HCT116 (cell line): ENCODE results near the gene IKZF3. TPM values are rescaled to one million over a fixed set of nuclear protein-coding genes. Genes with fewer than 3 reads are reported as not detected.

Experiments
- ATAC-seq: fragments of 200-7000 bp; cut with Tn5 transposase; 2 replicates; pipeline ENCODE4 v1.9.1; 2020; ENCODE audit warnings: mild to moderate bottlenecking, moderate library complexity
- BruUV-seq: library from RNA; stranded (reverse); fragments of 400-500 nt; replicated peaks from 2 replicates; lab custom pipeline; 2021; lab: Mats Ljungman, UMichigan
- CTCF ChIA-PET: fragments of 300-600 bp; sonication (Branson Sonifier 250); formaldehyde crosslinking; loops from one replicate; lab custom pipeline; 2021; ENCODE audit warnings: antibody characterized with exemption; lab: Charles Lee
- POLR2A ChIA-PET: fragments of 300-600, 350-600 bp; sonication (Branson Sonifier 250); formaldehyde crosslinking; loops from one replicate; lab custom pipeline; 2021; ENCODE audit warnings: antibody characterized with exemption; lab: Charles Lee
- RAD21 ChIA-PET, 2 experiments: fragments of 300-600 bp; sonication (Branson Sonifier 250); formaldehyde crosslinking; loops; one replicate each; lab custom pipeline; 2023; ENCODE audit warnings: low total read pairs in 2 of 2; ENCODE audit not compliant: uncharacterized antibody in 2 of 2, unreplicated experiment in 2 of 2, low non-redundant PET in 1 of 2; lab: Charles Lee
- DNase-seq: peaks from one replicate; pipeline ENCODE4 v3.0.0-alpha.2; 2010; ENCODE audit warnings: low read depth, low spot score
- H2AFZ ChIP-seq: fragments of 200-600 bp; shearing (Covaris generic), sonication (generic); 2 replicates; pipeline ENCODE4 v1.6.1; 2017; ENCODE audit warnings: low read depth, mixed run types, mixed read lengths, antibody characterized with exemption, low read length; ENCODE audit not compliant: poor library complexity, severe bottlenecking
- H3K27ac ChIP-seq: 2 replicates; pipeline ENCODE4 v1.5.1; 2012; ENCODE audit warnings: low read depth, low read length
- H3K27me3 ChIP-seq: fragments of 200-600 bp; sonication (generic); 2 replicates; pipeline ENCODE4 v1.6.1; 2016; ENCODE audit warnings: mixed run types, low read length, mixed read lengths; ENCODE audit not compliant: insufficient read depth
- H3K36me3 ChIP-seq, 2 experiments: fragments of 200-500 bp in 1 of 2; fragments of 200-600 bp in 1 of 2; sonication (Bioruptor generic) in 1 of 2; sonication (generic) in 1 of 2; 2 replicates each; pipeline versions ENCODE4 v1.5.1 to v1.6.1; 2014 to 2016; ENCODE audit warnings: low read length in 2 of 2, inconsistent platforms in 1 of 2, mixed read lengths in 1 of 2, mixed run types in 1 of 2; ENCODE audit not compliant: insufficient read depth in 2 of 2, control insufficient read depth in 1 of 2
- H3K4me1 ChIP-seq, 2 experiments: fragments of 200-600 bp in 1 of 2; sonication (generic) in 1 of 2; 2 replicates each; pipeline versions ENCODE4 v1.5.1 to v1.6.1; 2012 to 2017; ENCODE audit warnings: low read length in 2 of 2, inconsistent platforms in 1 of 2, mild to moderate bottlenecking in 1 of 2, mixed read lengths in 1 of 2, mixed run types in 1 of 2, moderate library complexity in 1 of 2; ENCODE audit not compliant: insufficient read depth in 2 of 2, control insufficient read depth in 1 of 2
- H3K4me2 ChIP-seq: fragments of 200-600 bp; sonication (generic); 2 replicates; pipeline ENCODE4 v1.6.1; 2017; ENCODE audit warnings: mixed run types, low read length, mixed read lengths
- H3K4me3 ChIP-seq, 2 experiments: fragments of 200-600 bp in 1 of 2; sonication (generic) in 1 of 2; replicated peaks in 1 of 2; 2 replicates each; pipeline ENCODE4 v1.5.1; 2011 to 2016; ENCODE audit warnings: low read length in 2 of 2, control low read depth in 1 of 2, low read depth in 1 of 2, mild to moderate bottlenecking in 1 of 2, mixed read lengths in 1 of 2, mixed run types in 1 of 2
- H3K79me2 ChIP-seq: fragments of 200-600 bp; sonication (generic); 2 replicates; pipeline ENCODE4 v1.6.1; 2017; ENCODE audit warnings: mild to moderate bottlenecking, mixed run types, low read length, moderate library complexity, mixed read lengths; ENCODE audit not compliant: insufficient read depth
- H3K9ac ChIP-seq: fragments of 200-600 bp; sonication (generic); 2 replicates; pipeline ENCODE4 v1.6.1; 2016; ENCODE audit warnings: low read length, mixed read lengths
- H3K9me2 ChIP-seq: fragments of 200-600 bp; sonication (generic), shearing (Covaris generic); 2 replicates; pipeline ENCODE4 v1.6.1; 2017; ENCODE audit warnings: mixed run types, mild to moderate bottlenecking, moderate library complexity; ENCODE audit not compliant: insufficient read depth
- H3K9me3 ChIP-seq, 2 experiments: fragments of 200-500 bp in 1 of 2; fragments of 200-600 bp in 1 of 2; sonication (Bioruptor generic) in 1 of 2; sonication (generic) in 1 of 2; 2 replicates each; pipeline ENCODE4 v1.6.1; 2014 to 2017; ENCODE audit warnings: low read length in 2 of 2, mixed read lengths in 2 of 2, inconsistent platforms in 1 of 2, low read depth in 1 of 2, mild to moderate bottlenecking in 1 of 2, mixed run types in 1 of 2, moderate library complexity in 1 of 2; ENCODE audit not compliant: control insufficient read depth in 1 of 2, insufficient read depth in 1 of 2
- H4K20me1 ChIP-seq: fragments of 200-600 bp; sonication (generic), shearing (Covaris generic); 2 replicates; pipeline ENCODE4 v1.6.1; 2017; ENCODE audit warnings: mixed run types, mild to moderate bottlenecking, moderate library complexity; ENCODE audit not compliant: insufficient read depth
- CBX3 ChIP-seq: IDR thresholded peaks from 2 replicates; pipeline ENCODE4 v1.6.1; 2012; ENCODE audit warnings: low read depth
- CEBPB ChIP-seq: IDR thresholded peaks from 2 replicates; pipeline ENCODE4 v1.6.1; 2012; ENCODE audit warnings: low read depth
- CTCF ChIP-seq, 3 experiments: fragments of 200-600 bp in 1 of 3; sonication (generic) in 1 of 3; IDR thresholded peaks in 2 of 3; conservative IDR thresholded peaks in 1 of 3; 2 replicates each; pipeline ENCODE4 v1.5.1; 2012 to 2017; ENCODE audit warnings: low read depth in 2 of 3, low read length in 2 of 3, antibody characterized with exemption in 1 of 3, borderline replicate concordance in 1 of 3, control low read depth in 1 of 3, mild to moderate bottlenecking in 1 of 3, mixed read lengths in 1 of 3, mixed run types in 1 of 3, moderate library complexity in 1 of 3; ENCODE audit not compliant: insufficient read depth in 1 of 3
- ELF1 ChIP-seq: IDR thresholded peaks from 2 replicates; pipeline ENCODE4 v1.6.1; 2012; ENCODE audit warnings: low read depth, borderline replicate concordance
- EZH2 ChIP-seq: fragments of 200-600 bp; sonication (generic); IDR thresholded peaks from 2 replicates; pipeline ENCODE4 v1.6.1; 2017; ENCODE audit warnings: antibody characterized with exemption, mixed run types
- EZH2phosphoT487 ChIP-seq: fragments of 200-600 bp; IDR thresholded peaks from 2 replicates; pipeline ENCODE4 v1.6.1; 2018; ENCODE audit warnings: antibody characterized with exemption, borderline replicate concordance
- FOSL1 ChIP-seq: IDR thresholded peaks from 2 replicates; pipeline ENCODE4 v1.6.1; 2012; ENCODE audit warnings: low read depth
- JUND ChIP-seq: IDR thresholded peaks from 2 replicates; pipeline ENCODE4 v1.6.1; 2012
- POLR2A ChIP-seq: IDR thresholded peaks from 2 replicates; pipeline ENCODE4 v1.7.0; 2011; ENCODE audit warnings: borderline replicate concordance; ENCODE audit not compliant: insufficient read depth, insufficient read length; ENCODE audit errors: extremely low read depth
- POLR2AphosphoS5 ChIP-seq: IDR thresholded peaks from 2 replicates; pipeline ENCODE4 v1.6.1; 2011; ENCODE audit warnings: mild to moderate bottlenecking, low read depth, low read length, moderate library complexity
- RAD21 ChIP-seq: IDR thresholded peaks from 2 replicates; pipeline ENCODE4 v1.6.1; 2012; ENCODE audit warnings: low read depth, mild to moderate bottlenecking
- REST ChIP-seq: IDR thresholded peaks from 2 replicates; pipeline ENCODE4 v1.6.1; 2012; ENCODE audit warnings: low read depth
- SIN3A ChIP-seq: IDR thresholded peaks from 2 replicates; pipeline ENCODE4 v1.6.1; 2012; ENCODE audit warnings: low read depth
- TCF7L2 ChIP-seq: IDR thresholded peaks from 2 replicates; pipeline ENCODE4 v1.7.0; 2011; ENCODE audit warnings: borderline replicate concordance, inconsistent platforms; ENCODE audit not compliant: insufficient read depth, insufficient read length; ENCODE audit errors: extremely low read depth
- YY1 ChIP-seq: IDR thresholded peaks from 2 replicates; pipeline ENCODE4 v1.6.1; 2011; ENCODE audit warnings: low read length, low read depth, moderate library complexity, mild to moderate bottlenecking; ENCODE audit not compliant: insufficient replicate concordance; ENCODE audit errors: extremely low read depth
- ZFX ChIP-seq: fragments of 450-650 bp; IDR thresholded peaks from 2 replicates; pipeline ENCODE4 v1.6.1; 2017
- intact Hi-C: fragments of 100-400 bp; cut with micrococcal nuclease; formaldehyde crosslinking; loops from 2 replicates; pipeline ENCODE4 v1.10.0; 2022
- total RNA-seq: library from RNA; stranded (reverse); gene quantifications from one replicate; pipeline ENCODE4 v1.2.1, GENCODE V29; 2021; ENCODE audit not compliant: unreplicated experiment
- TF ChIP-seq, protein P1 (sequence below): IDR thresholded peaks from 2 replicates; pipeline ENCODE4 v1.6.1; 2012
- TF ChIP-seq, protein P2 (sequence below): IDR thresholded peaks from 2 replicates; pipeline ENCODE4 v1.6.1; 2011; ENCODE audit warnings: mild to moderate bottlenecking, low read length, moderate library complexity; ENCODE audit not compliant: insufficient replicate concordance; ENCODE audit errors: extremely low read depth
- TF ChIP-seq, protein P3 (sequence below): IDR thresholded peaks from 2 replicates; pipeline ENCODE4 v1.6.1; 2012

The IKZF3 gene
- total RNA-seq, 1 experiment from 2014 or later = 0.30 TPM

- no peak overlapping the region for H3K4me3 ChIP-seq
- no peaks in the 10 kb centered on the region for H3K36me3 ChIP-seq
- intact Hi-C loops = no loop called here
- RAD21 ChIA-PET = no interaction called here
- H3K4me2 ChIP-seq = no peak overlapping the region
- DNase-seq (no peak), ATAC-seq (no peak)
- POLR2A ChIA-PET = no interaction called here
- H3K79me2 ChIP-seq = no peaks in the 10 kb centered on the region
- no peaks in the 10 kb centered on the region for H4K20me1 ChIP-seq
- H3K9ac ChIP-seq = no peak overlapping the region
- TF ChIP-seq EZH2phosphoT487 (no peak), ELF1 (no peak), POLR2AphosphoS5 (no peak), RAD21 (no peak), REST (no peak), FOSL1 (no peak), POLR2A (no peak), EZH2 (no peak), CBX3 (no peak), JUND (no peak), SIN3A (no peak), ZFX (no peak), YY1 (no peak), CTCF (IDR thresholded peaks at IDR 0.05 in 2 of 3, conservative IDR thresholded peaks at IDR 0.05 in 1 of 3; ENCODE audit: borderline replicate concordance in 1 of 3, insufficient read depth in 1 of 3, low read depth in 2 of 3, low read length in 2 of 3) (no peak), CEBPB (no peak), TCF7L2 (no peak)
- TF ChIP-seq, protein P1, sequence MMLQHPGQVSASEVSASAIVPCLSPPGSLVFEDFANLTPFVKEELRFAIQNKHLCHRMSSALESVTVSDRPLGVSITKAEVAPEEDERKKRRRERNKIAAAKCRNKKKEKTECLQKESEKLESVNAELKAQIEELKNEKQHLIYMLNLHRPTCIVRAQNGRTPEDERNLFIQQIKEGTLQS = no peak
- TF ChIP-seq, protein P2, sequence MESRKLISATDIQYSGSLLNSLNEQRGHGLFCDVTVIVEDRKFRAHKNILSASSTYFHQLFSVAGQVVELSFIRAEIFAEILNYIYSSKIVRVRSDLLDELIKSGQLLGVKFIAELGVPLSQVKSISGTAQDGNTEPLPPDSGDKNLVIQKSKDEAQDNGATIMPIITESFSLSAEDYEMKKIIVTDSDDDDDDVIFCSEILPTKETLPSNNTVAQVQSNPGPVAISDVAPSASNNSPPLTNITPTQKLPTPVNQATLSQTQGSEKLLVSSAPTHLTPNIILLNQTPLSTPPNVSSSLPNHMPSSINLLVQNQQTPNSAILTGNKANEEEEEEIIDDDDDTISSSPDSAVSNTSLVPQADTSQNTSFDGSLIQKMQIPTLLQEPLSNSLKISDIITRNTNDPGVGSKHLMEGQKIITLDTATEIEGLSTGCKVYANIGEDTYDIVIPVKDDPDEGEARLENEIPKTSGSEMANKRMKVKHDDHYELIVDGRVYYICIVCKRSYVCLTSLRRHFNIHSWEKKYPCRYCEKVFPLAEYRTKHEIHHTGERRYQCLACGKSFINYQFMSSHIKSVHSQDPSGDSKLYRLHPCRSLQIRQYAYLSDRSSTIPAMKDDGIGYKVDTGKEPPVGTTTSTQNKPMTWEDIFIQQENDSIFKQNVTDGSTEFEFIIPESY = no peak
- TF ChIP-seq, protein P3, sequence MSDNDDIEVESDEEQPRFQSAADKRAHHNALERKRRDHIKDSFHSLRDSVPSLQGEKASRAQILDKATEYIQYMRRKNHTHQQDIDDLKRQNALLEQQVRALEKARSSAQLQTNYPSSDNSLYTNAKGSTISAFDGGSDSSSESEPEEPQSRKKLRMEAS = no peak
- H2AFZ ChIP-seq = no peak overlapping the region
- no peaks in the 10 kb centered on the region; the same call in 1 of the 2 replicates for H3K27me3 ChIP-seq
- BruUV-seq = no TSS peak
- CTCF ChIA-PET = no interaction called here
- no peaks in the 10 kb centered on the region for H3K4me1 ChIP-seq
- no peaks in the 10 kb centered on the region for H3K9me3 ChIP-seq
- no peaks in the 10 kb centered on the region for H3K9me2 ChIP-seq
- no peak overlapping the region for H3K27ac ChIP-seq
Observed at GRCh38 chr17:39793301-39793872, 70.7 kb downstream of the IKZF3 start.
